SKM-1 treated with dmso at 0.1 percent for 144 hours (cell line): ENCODE measurements around the gene TFPT.

Source experiments
- DNase-seq: peaks from one replicate; lab custom pipeline; 2025; ENCODE audit not compliant: unreplicated experiment; lab: John Stamatoyannopoulos, UW

TFPT gene, protein sequence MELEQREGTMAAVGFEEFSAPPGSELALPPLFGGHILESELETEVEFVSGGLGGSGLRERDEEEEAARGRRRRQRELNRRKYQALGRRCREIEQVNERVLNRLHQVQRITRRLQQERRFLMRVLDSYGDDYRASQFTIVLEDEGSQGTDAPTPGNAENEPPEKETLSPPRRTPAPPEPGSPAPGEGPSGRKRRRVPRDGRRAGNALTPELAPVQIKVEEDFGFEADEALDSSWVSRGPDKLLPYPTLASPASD

DNA sequence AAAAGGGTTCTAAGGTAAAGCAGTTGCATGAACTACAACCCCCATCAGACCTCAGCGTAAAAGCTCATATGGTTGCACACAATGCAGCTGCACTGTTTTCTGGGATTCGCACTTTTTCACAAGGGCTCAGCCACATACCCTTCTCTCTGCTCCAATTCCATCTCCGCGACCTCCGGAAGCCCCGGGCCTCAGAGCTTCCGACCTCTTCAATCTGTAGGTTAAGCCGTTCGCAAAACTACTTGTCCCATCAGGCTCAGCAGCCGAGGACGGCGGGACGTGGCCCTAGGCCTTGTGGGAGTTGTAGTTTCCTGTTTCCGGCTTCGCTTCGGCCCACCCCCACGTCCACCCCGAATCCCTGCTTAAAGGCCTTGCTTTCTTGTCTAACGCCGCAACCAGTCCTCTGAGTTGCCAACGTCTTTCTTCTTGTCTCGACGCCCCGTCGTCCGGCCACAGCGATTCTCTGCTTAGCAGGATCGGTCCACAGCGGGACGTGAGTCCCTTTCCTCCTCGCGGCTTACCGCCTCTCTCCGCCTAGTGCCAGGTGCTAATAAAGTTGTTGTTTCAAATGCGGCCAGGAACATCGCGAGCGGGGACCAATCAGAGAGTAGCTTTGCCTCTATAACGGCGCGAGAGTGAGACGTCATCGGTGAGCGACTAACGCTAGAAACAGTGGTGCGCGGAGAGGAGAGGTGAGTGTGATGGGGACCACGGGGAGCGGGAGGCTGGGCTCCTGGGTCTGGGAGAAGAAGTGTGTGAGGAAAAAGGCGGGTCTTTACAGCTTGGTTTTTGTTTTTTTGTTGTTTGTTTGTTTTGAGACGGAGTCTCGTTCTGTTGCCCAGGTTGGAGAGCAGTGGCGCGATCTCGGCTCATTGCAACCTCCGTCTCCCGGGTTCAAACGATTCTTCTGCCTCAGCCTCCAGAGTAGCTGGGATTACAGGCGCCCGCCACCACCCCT is at the start of gene TFPT, which contains the start of gene PRPF31:
Gene TFPT, minus strand, starts transcription at position 549 of the 955 bp plus-strand sequence. Its CDS starts 388 bp downstream, at position 161.
Gene PRPF31, plus strand, starts transcription at position 646 of the 955 bp plus-strand sequence. CDS start 2,525 bp downstream, outside the sequence.
- DNase-seq, result peak; percentile 81

DNA sequence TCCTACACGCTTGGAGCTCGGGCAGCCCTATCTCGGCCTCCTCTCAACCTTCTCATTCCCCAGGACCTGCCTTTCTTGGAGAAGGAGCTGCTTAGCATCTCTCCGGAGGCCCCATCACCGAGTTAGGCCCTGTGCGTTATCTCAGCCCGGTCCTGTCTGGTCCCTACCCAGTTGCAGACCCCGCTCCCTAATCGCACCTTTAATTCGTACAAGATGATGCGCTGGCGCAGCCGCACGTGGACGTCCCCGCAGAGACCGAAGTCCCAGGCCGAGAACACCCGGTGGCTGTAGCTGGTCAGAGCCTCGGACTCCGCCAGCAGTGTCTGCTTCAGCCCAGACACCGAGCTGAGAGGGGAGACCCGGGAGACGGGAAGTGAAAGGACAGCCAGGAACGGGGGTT is 49.8 kb upstream of the TFPT start:
- no peak for DNase-seq

DNA sequence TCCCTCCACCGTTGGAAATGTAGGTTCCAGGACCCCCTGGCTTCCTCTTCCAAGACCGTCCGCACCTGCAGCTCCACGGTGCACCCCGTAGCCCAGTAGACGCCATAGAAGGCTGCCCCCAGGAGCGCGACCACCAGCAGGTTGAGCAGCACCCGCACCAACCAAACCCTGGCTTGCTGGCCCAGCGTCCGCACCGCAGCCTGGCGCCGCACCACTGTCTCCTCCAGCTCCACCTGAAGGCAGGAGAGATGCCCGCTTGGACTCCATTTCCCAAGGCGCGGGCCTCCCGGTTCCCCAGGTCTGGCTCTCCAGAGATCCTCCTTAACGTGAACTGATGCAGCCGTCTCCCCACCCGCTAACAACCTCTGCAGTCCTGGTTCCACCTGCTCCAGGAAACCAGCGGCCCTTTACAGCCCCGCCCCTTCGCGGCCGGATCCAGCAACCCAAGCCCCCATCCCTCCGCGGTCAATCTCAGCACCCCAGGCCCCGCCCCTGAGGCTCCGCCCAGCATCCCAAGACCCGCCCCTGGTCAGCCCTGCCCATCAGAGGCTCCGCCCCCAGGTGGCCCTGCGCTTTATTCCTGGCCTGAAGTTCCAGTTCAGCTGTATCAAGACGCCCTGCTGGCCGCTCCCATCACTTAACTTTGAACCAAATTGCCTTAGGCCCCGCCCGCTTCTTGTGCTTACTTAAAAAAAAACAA is 49.1 kb upstream of the TFPT start:
- no peak for DNase-seq

DNA sequence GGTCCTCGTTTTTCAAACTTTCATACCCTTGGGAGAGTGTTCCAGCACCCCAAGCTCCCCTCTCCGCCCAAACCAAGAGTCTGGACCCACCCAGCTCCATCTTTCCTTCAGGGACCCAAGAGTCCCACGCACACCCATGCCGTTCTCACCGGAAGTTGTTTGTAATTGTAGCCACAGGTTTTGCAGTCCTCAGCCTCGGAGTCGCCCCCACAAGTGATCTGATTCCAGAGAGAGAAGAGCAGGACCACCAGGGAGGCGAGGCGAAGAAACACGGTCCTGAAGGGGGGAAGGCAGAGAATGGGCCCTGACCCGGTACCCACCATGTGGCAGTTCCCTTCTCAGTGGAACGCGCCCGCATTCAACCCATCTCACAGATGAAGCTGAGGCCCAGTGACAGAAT is 47.4 kb upstream of the TFPT start:
- no peak for DNase-seq

DNA sequence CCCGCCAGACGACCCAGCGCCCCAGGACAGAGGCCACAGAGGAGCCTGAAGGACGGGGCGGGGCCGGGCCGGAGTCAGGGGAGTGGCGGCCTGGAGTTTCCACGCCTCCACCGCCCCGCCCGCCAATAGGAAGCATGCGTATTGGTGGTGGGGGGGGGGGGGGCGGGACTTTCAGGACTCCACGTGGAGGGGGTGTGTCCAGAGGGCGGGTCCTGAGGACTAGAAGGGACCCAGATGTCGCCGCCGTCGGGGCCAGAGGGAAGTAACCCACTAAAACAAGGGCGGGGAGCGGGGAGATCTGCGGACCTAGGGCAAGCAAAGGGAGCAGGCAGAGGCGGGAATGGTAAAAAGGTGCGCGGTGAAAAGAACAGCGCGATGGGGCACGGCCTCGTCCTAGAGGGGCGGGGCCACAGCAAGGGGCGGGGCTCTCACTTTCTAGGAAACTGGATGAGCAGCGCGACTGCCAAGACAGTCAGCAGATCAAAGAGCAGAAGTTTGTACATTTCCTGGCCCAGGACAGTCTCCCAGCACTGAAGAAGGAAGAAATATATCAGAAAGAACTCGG is 46.9 kb upstream of the TFPT start:
- DNase-seq, result peak; percentile 60

DNA sequence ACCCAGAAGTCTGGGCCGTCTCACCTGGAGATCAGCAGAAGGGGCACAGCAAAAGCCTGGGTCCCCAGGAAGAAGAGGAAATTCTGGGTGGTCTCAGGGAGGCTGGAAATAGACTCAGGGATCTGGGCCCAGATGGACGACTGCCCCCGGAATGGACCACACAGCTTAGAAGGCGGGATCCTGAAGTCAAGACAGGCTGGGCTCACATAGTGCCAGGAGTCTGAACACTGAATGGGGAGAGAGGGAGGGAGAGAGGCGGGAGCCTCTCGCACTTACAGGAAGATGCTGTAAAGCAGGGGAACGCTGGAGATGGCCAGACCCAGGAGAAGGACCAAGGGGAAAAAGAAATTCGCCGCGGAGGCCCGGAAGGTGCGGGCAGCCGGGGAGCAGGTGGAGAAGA is 45.4 kb upstream of the TFPT start:
- DNase-seq, result no peak

DNA sequence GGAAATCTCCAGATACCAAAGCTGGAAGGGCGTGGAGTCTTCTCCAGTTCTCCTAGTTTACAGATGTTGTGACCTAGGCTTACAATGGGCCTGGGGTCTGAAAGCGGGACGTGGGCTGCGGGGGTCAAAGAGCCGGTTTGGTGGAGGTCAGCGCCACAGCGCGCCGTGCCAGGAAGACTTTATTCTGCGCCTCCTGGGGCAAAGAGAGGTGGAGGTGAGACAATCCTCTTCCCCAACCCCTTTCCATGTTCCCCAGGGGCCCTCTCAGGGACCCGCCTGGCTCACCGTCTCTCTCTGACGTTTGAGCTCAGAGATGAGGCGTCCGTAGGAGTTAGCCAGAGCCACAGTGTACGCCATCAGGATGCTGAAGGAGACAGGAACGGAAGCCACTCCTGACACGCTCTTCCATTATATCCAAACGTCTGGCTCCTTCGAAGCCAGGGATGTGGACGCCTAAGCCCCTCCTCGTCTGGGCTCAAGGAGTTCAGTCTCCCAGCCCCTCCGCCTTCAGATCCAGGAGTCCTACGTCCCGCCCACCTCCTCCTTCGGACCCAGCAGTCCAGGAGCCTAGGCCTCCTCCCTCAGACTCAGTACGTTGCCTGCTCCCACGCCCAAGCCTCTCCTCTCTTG is 44.8 kb upstream of the TFPT start:
- no peak for DNase-seq

DNA sequence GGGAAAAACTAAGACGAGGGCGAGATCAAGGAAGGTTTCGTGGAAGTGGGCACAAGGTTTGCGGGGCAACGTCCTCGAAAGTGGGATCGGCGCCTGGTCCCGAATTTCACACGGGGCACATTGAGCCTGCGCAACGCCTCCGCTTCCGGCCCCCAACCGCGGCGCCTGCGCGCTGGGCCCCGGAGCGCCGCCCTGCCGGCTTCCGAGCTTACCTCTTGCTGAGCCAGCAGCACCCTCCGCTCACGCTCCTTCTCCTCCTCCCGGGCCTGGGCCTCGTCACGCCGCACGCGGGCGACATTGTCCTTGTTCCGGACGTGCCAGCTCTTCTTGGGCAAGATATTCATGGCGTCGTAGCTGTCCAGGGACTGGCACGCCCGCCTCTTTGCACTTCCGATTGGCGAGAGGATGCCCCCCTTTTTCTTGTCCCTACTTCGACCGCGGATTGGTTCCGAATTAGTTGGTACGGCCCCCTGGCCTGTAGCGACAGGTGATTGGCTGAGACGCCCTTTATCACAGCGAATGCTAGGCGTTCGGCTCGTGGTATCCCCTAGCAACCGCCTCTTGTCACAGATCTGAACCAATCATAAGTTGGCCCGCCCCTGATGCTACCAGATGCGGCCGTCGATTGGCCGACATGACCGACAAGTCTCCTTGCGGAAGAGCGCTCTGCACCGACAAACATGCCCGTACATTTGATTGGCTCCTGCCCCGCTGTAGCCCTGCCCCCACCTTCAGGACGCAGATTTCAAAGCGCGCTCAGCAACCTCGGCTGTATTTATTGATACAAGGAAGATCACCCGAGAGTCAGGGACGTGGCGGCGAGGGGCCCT is 44.1 kb upstream of the TFPT start, which contains the start of gene LENG1:
Gene LENG1, minus strand, starts transcription at position 370 of the 830 bp plus-strand sequence. Its CDS starts 26 bp downstream, at position 344.
- peak; percentile 95 for DNase-seq

DNA sequence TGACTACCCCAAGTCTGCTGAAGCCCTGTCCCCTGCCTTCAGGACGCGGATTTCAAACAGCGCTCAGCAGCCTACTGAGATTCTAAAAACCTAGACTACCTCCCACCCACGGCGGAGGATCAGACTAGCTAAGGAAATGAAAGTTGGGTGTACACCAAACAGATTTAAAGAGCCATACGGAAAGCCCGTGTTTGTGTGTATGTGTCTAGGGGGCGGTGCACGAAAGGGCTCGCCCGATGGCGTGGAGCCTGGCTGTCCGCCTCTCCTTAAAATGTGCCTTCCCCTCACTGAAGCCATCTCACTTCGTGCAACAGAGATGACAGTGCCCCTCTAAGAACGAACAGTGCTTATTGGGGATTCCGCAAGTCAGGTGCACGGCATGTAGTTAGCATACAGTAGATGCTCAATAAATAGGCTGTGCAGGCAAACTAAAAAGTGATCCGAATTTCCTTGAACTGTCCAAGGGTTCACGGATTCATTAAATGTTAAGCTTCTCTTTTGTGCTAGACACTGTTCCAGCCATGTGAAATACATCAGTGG is 43.4 kb upstream of the TFPT start:
- DNase-seq, result no peak

DNA sequence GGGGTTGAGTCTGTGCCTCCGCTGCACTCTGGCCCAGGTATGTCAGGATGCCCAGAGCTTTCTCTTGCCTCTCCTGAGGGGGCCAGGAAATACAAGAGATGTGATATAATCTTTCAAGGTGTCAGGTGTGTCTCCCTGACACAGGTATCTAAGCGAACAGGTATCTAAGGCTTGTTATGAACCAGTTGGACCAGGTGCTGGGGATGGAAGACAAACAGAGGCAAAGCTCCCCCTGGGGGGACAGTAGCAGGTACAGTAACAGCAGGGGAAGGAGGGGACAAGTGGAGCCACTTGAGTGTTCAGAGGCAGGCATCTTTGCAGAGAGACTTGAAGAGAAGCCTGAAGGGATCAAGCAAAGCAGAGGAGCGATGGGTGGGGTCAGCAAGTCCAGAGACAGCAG is 41.5 kb upstream of the TFPT start:
- no peak for DNase-seq

DNA sequence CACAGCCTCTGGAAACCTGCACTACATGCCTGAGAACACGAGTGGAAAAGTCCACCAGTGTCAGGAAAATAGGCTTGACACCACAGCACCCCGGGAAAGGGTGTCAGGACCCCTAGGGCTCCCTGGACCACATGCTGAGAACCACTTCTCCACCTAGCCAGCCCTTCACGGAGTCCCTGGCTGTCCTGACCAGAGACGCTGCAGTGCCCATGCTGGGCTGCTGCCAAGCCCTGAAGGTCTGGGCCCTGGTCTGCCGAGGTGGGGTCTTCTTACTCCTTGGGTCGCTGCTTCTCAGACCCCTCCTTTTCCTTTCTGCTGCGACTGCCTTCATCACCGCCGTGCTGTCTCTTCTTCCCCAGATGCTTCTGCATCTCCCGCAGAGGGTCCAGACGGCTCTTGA is 41.0 kb upstream of the TFPT start:
- no peak for DNase-seq

DNA sequence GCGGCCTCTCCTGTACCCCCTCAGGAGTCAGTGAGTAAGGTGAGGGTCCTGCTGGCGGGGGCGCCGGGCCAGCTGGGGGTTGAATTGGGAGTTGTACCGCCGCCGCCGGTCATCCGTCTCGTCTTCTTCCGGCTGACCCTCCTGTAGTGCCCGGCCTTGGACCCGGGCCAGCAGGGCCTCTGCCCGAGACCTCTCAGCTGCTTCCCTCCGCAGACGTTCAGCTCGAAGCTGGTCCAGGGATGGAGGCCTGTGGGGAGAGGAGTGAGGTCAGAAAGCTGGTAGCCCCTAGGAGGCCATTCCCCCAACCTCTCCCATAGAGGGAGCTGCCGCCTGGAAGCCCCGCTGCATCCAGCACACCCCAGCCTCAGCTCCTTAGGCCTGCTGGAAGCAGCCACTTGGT is 40.2 kb upstream of the TFPT start:
- DNase-seq, result no peak

DNA sequence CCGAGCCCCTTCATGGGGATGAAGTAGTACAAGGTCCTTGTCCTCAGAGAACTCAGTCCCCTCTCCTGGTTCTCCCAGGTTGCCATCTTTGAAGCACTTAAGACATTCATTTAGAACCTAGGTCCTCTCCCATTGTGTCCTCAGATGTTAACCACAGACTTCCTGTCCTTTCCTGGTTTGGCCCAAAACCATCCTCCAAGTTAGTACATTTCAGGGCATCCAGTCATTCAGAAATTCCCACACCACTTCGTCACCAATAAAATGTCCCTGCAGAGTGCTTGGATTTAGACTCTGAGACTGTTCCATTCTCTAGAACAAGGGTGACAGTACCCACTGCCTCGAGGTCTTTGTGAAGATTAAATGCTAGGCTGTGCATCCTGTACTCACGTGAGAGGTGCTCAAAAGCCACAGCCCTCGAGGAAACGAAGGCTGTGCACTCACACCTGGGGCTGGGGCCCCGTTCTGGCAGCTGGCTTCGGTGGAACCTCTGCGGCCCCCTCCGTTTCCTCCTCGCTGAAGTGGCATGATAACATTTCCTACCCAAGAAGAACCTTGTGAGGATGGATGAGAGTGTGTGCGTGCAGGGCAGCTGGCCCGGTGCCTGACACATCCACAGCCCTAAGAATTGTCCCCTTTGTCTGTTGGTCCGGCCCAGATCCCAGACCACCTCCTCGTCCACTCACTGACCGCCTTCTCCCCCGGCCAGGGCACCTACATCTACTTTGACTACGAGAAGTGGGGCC is 39.3 kb upstream of the TFPT start:
- DNase-seq, result no peak

DNA sequence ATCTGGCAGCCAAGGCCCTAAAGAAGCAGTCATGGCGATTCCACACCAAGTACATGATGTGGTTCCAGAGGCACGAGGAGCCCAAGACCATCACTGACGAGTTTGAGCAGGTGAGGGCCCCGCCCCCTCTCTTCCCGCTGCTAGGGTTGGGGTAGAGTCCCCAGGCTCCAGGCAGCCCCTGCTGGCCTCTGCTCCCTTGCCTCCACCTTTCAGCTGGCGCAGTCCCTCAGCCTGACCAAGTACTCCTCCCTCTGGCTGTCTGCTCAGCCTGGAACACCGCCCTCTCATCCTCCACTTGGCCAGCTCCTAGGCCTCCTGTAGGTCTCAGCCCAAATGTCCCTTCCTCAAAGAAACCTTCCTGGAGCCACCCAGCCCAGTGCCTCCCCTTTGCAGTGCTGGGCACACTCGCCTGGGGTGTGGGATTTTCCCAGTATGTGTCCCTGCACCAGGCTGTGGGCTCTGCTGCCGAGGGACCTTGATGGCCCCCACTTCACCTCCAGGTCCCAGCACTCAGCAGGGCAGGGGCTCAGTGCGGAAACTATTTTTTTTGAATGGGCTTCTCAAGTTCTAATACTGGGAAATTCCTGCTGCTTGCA is 38.4 kb upstream of the TFPT start:
- no peak for DNase-seq

DNA sequence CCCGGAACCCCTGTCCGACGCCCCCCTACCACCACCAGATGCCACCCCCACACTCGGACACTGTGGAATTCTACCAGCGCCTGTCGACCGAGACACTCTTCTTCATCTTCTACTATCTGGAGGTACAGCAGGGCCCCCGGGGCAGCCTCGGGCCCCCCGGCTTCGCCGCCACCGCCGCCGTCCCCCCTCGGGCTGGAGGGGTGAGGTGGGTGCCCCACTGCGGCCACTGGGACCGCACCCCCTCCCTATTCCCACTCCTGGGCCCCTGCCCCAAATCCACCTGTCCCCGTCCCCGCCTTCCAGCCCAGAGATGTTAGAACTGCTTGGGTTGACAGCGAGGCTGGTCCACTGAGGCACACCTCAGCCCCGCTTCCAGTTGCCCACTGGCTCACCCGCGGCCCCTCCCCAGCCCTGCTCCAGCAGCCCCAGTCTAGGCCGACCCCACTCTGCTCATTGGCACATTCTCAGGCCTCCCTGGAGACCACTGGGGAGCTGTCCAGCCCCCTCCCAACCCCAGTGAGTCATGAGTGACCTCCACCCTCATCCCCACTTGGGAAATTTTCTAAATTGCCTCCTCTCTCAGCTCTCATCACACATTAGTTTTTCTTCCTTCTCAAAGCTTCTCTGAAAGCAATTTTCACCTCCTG is 37.5 kb upstream of the TFPT start:
- no peak for DNase-seq

DNA sequence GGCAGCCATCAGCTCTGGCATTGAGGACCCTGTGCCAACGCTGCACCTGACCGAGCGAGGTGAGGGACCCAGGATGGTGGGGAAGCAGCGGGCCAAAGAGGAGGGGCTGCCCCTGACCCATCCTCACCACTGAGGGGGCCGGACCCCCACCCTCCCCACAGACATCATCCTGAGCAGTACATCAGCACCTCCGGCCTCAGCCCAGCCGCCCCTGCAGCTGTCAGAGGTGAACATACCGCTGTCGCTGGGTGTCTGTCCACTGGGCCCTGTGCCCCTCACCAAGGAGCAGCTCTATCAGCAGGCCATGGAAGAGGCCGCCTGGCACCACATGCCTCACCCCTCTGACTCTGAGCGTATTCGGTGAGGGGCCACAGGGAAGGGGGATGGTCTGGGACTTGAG is 36.8 kb upstream of the TFPT start:
- no peak for DNase-seq

DNA sequence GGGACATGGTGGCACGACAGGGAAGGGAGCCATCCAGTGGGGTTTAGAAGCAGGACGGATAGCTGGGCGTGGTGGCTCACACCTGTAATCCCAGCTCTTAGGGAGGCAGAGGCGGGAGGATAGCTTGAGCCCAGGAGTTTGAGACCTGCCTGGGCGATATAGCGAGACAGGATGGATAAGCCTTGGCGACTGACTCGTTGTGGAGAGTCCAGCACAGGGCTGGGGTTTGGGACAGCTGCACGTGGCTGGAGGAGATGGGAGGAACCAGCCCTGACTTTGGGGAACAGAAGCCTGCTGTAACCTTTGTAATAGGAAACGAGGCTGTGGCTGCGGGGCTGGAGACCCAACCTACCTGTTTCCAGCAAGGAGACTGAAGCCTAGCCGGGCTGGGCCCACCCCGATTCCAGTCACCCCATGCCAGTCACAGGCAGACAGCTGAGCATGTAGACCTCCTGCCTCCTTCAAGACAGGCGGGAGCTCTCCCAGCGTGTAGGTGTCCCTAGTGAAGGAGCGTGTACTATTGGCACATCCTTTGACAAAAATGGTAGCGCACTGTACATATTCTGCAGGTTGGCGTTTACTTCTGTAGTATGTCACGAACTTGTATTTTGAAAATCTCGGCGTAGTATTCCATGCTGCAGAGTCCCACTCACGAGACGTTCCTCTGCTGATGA is 36.0 kb upstream of the TFPT start:
- no peak for DNase-seq
